Ovary (tissue), 3 donors: ENCODE data around the gene CCDC50.

Experiments
- CTCF ChIP-seq, 3 donors: fragments of 450-650 bp in 2 of 3; fragments of 200-600 bp in 1 of 3; IDR thresholded peaks; one replicate each; pipeline versions ENCODE4 v1.5.1 to v1.8.0; 2016 to 2022; ENCODE audit warnings: antibody characterized with exemption in 3 of 3, mild to moderate bottlenecking in 1 of 3
- EP300 ChIP-seq: sonication (generic); formaldehyde crosslinking; IDR thresholded peaks from one replicate; pipeline ENCODE4 v1.6.1; 2017; ENCODE audit warnings: antibody characterized with exemption
- POLR2A ChIP-seq: fragments of 450-650 bp; IDR thresholded peaks from one replicate; pipeline ENCODE4 v1.6.1; 2017; ENCODE audit warnings: antibody characterized with exemption, mild to moderate bottlenecking, moderate library complexity
- donor health status: DM: no; HTN: no; CAD: no.

DNA sequence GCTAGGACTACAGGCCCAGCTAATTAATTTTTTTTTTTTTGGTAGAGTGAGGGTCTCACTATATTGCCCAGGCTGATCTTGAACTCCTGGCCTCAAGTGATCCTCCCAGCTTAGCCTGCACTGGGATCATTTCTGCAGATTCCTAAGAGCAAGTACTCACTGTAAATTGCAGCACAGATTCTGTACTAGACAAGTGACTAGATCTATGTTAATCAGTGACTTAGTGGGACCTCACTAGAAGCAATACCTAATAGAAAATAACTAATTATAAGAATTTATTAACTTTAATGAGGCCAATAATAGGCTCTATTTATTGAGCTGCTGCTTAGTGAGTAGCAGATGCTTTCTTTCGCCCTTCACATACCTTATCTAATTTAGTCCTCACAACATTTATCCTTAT, 11.8 kb downstream of the CCDC50 start:
- TF ChIP-seq CTCF (IDR thresholded peaks at IDR 0.05) (no peak), POLR2A (no peak), EP300 (no peak)
